Stimulated activated CD8-positive, alpha-beta memory T cell treated with anti-CD3 and anti-CD28 coated beads, Interleukin-4, amount 100 ng/mL, for 48 hours (primary cell): ENCODE measurements around the gene GAREM1.
A peak's percentile ranks its signal among the peaks of the same experiment; 100 is the strongest.

Source experiments
- DNase-seq: peaks from one replicate; pipeline ENCODE4 v3.0.0-alpha.2; 2020

Gene GAREM1

DNA sequence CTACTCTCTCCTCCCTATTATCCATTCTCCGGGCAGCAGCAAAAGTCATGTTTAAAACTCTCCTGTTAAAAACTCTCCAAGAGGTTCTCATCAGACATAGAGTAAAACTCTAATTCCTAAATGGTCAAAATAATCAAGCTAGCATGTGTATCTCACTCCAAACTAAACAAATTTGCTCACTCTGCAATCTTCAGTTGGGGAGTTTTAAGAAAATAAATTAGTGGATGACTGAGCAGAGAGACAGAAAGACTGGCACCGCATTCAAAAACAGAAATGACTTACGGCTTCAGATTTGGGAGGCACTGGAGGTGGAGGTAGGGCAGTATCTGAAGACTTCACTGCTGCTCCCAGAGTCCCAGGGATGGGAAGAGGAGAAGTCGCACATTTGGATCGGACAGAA, 183.9 kb downstream of the GAREM1 start:
- no peak for DNase-seq

DNA sequence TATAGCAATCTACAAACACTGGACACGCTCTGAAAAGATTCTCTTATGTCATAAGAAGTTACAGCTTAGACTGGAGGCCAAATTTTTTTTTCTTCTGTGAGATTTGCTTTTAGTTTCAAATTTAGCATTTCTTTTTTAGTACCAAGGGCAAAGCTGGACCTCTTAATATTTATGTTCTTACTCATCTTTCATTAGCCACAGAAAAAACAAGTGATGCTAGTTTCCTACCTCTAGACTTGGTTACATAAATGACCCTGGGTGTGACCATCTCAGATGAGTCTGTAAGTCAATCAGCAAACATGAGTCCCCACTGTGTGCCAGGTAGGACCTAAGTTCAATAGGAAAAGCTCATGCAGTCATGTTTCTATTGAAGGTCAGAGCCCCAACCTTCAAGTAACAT, 186.4 kb downstream of the GAREM1 start:
- DNase-seq, result no peak

DNA sequence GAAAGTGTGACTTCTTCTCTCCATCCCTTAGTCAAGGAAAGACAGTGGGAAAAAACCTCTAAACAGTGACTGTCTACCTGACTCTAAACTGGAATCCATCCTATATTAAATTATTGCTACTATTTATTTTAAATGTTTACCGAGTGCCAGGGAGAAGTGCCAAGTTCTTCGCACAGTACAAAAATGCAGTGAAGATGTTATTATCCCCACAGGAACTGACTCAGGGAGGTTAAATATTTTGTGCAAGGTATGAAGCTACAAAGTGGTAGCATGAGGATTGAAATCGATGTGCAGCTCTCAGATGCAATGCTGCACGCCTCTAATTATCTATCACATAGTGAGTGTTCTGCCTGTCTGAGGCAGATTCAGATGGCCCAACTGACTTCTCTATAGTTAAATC, 189.8 kb downstream of the GAREM1 start:
- no peak for DNase-seq

DNA sequence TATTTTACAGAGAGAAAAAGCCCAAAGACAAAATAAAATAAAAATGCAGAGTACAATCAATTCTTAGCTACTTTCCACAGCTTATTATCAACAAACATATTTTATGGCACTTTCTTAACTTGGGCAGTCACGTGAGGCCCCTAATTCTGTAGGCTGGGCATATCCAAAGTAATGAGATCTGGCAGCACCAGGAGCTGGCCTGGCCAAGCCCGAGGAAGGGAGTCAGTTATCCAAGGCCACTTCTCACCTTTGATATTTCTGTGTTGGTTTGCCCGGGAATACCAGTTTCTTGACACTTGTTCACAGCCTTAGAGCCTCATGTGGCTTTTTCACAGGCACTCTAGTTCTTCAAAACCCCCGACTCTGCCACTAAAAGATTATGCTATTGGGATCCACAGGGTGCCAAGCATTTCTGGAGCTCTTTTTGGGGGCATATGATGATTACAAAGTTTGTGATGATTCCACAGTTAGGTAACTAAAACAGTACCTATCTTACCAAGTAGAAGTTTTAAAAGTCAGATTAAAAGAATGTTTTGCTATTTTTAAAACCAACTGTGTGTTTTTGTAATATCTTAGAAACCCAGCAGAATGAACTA, 190.4 kb downstream of the GAREM1 start:
- DNase-seq, result no peak

DNA sequence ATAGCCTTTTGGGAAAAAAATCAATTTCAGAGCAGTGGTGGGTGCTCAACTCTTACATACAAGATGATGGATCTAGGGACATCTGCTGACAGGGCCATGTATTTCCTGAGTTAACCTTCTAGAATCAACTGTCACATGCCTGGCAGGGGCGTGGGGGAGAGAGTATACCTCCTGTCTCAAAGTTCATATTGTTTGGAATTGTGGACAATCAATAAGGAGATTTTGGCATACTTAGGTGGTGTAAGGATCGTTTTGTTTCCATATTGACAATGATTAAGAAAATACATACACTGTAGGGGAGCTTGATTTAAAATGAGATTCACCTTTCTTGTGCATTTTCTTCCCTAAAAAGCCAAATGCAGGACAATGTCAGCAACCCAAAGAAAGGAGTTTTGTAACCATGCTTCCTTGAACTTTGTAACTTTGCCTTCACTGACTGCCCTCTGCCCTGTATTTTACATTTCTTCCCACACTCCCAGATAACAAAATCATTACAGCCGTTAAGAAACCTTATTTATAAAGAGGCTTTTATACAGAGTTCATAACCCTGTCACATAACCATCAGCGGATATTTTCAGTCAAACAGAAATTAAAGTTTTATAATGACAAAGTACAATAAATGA, 192.4 kb downstream of the GAREM1 start:
- DNase-seq, result no peak

DNA sequence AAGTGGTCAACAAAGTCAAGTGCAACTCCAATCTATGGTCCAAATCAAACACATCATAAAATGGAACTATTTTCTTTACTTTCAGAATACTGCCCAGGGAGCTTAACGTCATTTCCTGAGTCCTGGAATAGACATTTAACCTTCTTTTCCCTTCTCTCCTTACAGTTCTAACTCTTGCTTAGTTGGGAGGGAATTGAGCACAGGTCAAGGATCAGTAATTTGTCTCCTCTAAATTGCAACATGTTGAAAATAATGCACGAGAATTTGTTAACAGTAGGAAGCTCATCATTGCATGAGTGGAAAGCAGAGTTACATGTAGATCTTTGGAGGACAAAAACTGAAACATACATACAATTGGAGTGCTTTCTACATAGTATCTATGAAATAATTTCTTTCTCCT, 193.1 kb downstream of the GAREM1 start:
- no peak for DNase-seq

DNA sequence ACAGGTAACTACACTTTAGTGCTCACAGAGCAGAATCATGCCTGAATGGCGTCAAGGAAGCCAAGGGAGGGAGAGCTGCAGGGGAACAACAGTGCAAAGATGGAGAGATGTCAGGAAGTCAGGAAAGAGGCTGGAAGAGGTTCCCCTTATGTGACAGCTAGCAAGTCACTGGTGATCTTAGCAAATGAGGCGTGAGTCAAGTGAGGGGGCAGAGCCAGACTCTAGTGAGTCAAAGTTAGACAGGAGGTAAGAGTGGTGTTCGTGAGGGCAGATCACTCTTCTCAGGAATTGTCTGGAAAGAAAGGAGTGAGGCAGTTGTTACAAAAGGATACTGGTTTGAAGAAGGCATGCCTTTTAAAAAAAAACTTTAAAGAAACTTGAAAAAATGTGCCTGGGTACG, 193.8 kb downstream of the GAREM1 start:
- DNase-seq, result no peak

DNA sequence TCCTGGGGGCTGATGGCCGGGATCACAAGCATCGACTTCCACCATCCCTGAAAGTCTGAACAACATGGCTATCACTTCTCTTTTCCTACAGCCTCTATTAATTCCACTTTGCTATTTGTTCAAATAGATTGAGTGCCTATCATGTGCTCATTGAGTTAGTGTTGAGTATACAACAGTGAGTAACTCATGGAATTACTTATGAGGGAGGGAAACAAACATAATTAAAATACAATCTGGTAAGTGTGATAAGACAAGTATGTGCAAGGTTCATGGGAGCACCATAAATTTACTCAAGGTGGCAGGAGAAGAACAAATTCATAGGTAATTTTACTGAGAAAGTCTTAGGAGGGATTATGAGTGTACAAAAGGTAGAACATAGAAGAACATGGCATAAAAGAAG, 194.4 kb downstream of the GAREM1 start:
- DNase-seq, result no peak

DNA sequence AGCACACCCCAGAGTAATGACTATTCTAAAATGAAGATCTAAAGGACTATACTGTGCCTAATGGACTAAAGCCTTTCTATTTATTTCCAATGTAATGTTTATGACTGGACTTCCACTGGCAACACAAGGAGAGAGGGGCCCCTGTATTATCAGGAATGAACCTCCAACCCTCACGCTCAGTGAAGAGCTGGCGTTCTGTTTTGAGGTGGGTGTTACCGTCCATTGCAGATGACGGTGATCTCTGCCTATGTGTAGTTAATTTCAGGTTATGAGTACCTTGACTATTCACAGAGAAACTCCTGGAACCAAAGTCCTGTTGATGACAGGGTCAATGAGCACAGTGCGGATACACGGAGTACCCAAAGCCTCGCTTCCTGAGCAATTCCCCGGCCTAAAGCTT, 195.5 kb downstream of the GAREM1 start:
- DNase-seq, result no peak

DNA sequence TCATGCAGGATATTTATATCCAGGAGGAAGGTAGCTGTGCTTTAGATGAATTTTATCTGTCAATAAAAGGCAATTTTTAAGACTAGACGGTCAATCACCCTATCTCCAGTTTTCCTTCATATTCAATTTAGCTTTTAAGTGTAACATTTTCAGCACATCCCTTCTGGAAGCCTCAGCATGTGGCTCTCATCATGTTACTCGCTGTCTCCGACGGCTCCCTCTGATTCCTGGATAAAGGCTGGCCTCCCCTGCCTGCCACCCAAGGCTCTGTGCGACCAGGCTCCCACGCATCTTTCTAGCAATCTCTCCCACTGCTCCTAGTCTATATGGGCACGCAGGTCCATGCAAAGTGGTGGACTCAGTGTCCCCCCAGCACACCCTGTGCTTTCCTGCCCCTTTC, 196.4 kb downstream of the GAREM1 start:
- DNase-seq, result no peak

DNA sequence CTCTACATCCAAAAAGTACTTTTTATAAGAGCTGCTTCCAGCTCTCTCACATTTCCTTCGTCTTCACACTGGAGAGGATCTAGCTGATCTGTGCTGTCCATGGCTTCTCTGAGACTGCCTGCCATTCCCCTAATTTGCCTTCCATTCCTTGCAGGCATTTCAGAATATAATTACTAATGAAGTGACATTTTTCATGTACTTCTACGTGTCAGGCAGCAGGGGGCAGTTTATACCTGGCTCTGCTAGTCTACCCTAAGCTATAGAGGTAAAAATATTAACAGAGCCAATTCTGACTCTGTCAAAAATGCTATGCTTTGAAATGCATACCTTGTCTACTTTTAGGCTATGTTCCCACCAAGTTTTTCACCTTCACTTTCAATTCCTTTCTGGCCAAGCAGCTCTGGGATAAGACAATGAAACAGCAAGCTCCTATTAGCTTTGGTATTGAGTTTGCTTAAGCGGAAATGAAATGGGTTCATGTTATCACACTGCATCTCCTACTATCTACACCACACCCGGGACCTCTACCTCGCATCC, 198.9 kb downstream of the GAREM1 start:
- peak; percentile 30 for DNase-seq

DNA sequence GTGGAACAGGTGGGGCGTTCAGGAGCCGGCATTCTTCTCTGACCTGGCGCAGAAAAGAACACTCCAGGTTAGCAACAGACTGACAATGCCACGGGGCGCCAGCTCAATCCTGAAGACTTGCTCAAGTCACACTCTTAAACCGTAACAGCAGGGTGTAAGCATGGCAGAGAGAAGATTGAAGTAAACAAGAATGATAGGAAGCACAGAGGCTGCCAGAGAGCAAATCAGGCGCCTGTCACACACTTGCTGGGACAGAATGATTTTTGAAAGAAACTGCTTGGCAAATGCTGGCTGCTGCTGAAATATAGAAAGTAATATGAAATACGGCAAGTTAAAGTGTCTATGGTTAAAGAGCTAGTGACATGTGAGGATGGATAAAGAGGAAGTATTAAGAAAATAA, 200.3 kb downstream of the GAREM1 start:
- no peak for DNase-seq

DNA sequence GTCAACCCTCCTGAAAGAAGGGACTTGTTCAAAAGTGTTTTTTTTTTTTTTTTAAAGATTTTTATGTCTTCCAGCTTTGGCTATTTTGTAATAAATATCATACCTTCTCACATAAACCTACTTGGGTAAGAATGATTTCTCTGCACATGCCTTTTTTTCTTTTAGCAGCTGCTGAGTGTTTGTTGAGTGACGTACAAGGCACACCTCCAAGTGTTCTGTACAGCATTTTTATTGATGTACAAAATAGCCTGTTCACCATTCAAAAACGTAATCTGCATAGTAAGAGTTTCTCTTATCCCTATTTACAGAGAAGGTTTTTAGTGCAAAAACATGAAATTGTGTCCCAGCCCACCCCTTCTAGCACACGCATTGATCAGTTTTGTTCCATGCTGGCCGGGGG, 203.2 kb downstream of the GAREM1 start:
- no peak for DNase-seq

DNA sequence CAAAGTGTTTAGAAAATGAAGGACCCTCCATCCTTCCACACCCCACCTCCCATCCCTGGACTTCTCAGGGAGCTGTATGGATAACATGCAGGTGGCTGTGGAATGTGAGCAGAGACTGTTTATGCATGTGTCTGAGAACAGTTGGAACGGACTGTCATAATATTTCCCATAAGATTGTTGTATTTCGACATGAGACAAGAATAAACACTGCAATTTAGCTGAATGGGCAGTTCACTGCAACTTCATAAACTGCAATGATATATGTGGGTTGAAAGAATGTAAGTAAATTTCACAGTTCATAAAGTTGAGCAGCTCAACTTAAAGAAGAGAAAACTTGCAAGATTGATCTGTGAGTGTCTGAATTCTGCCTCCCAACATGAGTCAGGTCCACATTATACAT, 206.3 kb downstream of the GAREM1 start:
- DNase-seq, result no peak

DNA sequence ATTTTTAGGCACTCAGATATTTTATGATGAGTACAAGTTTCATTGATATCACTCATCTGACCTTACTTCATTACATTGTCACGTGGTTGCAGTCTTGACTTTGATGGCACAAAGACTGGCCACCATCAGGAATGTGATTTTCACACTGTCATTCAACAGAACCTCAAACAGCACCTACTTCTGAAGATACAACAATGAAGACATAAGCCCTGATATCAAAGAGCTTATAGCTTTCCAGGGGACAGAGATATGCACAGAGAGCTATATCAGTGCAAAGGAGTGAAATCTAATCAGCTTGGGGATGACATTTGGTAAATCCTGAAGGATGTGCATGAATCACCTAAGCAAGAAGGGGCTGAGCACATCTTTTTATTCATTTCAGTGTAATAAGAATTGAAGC, 208.6 kb downstream of the GAREM1 start:
- no peak for DNase-seq

DNA sequence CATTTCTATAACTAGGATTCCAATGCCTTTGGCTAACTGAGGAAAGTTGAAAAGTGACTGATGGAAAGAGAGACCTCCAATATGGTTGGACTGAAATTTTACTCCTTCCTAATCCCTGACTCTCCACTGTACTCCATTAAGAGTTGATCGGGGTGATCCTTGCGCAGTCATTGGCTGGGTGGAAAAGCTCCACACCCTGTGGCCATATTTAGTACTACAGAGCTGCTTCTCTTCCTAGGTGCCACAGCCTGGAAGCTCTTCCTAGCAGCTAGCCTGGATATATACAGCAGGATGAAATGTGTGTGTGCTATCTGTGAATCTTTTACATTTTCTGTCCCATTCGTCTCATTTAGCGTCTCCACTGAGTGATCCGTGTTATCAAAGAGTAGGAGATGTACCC, 209.7 kb downstream of the GAREM1 start:
- DNase-seq, result no peak

DNA sequence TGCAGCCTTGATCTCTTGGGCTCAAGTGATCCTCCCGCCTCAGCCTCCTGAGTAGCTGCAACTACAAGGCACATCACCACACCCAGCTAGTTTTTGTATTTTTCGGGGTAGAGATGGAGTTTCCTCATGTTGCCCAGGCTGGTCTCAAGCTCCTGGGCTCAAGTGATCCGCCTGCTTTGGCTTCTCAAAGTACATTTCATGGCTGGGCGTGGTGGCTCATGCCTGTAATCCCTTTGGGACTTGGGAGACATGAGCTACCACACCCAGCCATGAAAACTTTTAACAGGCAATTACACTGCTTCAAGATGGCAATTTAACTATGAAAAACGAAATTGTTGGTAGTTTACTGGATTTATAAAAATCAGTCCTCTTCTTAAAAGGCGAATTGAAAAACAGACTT, 211.1 kb downstream of the GAREM1 start:
- no peak for DNase-seq

DNA sequence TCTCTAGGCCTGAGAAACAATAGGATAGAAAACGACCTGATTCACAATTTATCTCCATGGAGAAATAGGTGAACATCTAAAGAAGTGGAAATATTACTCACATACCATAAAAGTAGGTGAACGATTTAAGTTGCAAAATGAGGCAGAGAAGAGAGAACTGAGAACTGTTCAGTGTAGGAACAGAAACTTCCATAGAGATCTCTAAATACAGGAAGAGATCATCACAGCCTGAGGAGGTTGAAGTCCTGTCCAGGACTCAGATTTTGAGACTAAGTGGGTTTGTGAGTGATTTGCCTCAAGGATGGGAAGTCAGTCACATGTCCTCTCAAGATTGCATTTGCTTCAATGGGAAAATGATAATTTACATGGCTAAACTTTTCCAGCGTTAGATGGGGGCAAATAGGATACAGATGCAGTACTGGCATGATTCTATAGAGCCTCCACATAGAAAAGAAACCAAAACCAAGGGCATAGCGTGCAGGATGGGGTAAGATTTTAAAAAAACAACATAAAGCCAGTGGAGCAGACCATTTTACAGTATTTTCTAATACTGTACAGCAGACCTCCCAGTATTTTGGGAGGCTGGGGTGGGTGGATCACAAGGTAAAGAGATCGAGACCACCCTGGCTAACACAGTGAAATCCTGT, 212.0 kb downstream of the GAREM1 start:
- DNase-seq, result no peak

DNA sequence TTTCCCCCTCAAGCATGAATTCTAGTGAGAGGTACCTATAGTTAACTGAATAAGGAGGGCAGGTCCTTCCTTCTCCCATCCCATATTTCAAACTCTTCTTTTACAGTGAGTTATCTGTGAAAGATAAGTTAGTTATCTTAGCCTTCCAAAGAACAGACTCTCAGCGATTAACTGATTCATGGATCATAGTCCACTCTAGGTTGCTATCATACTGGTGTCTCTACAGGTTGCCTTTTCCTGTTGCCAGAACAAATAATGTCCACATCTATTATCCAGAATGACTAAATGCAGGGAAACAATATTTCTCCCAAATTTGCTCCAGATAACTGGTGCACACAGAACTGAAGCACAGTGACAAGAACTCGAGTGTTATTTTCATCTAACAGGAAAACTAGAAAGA, 212.5 kb downstream of the GAREM1 start:
- no peak for DNase-seq

DNA sequence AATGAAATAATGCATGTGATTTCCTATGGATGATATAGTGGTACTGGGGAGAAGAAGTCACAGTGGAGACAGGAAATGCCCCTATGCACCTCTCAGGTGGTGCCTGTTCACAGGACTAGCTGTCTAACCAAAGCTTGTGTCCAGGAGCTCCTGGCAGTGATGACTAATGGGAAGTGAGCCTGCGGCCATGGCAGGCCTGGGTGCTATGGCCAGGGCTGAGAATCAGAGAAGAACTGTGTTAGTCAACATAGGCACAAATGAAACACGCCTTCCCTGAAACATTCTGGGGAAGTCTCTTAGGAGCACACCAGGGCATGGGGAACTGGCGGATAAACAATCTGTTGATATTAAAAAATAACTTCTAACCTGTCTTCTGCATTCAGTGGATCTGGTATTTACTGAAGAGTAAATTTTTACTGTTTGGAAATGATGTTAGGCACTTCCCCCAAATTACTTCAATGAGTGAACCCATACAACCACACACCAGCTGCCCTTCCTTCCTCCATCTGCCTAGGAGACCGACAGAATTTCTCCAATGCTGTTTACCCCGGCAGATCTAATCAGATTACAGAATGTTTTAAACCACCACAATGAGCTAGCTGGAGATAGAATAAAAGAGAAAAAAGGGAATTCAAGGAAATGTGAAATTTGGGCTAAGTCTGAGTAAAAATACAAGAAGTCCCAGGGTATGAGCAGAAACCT, 213.4 kb downstream of the GAREM1 start:
- DNase-seq, result no peak

DNA sequence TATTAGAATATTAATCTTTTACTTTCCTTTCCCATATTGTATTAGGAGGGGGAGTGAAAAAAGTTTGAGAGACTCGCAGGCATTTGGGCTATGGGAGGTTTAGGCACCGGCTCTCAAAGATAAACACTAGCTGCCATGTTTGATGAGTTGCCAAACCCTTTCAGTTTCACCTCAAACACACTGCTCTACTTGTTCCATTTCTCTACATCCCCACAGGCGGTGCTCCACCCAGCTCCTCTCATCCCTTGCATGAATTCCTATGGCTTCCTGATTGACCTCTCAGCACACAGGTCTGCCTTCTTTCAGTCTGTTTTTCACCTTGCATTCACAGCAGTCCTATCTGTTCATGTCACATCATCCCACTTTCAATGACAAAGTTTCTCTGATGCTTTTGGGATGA, 215.1 kb downstream of the GAREM1 start:
- no peak for DNase-seq

DNA sequence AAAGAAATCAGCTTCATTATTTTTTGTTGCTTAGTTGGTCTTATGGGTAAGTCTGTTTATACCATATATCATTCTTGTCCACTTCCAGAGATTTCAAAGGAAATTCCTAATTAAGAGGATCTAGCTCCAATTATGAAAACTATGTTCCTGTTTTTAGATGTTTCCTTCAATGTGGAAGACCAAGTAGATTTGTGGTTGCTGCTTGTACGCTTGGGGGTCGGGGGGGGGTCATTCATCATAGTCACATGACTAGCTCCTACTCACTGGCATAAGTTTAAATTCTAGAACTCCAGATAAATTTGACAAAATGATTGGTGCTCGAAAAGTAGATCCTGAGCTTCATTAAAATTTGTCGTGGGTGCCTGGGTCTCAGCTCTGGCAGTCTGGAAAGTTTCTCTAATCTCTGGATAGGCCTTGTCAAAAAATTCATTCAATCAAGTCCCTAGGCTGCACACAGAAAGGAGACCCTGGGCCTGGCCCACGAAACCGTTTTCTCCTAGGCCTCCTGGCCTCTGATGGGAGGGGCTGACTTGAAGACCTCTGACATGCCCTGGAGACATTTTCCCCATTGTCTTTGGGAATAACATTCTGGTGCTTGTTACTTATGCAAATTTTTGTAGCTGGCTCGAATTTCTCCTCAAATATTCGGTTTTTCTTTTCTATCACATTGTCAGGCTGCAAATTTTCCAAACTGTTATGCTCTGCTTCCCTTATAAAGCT, 218.4 kb downstream of the GAREM1 start:
- DNase-seq, result no peak

DNA sequence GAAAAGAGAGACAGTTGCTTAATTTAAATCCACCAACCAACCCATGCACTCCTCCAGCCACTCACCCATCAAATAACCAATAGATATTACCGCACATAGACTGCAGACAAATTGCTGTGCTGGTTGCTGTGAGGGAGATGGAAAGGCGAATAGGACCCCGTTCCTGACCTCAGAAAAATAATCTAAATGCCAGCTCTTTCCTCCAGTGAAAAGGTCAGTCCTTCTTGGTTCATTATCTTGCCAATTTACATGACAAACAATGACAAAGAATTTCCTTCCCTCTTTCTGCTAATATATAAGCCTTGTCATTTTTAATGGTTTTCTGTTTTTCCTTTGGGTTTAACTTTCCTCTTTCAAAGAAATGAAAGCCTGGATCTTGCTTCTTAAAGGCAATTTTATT, 219.2 kb downstream of the GAREM1 start:
- no peak for DNase-seq
